NCI-H774 (cell line): Measurements from ENCODE around the gene CLCN4.
A peak's percentile ranks its signal among the peaks of the same experiment; 100 is the strongest.

Source experiments
- DNase-seq: peaks from one replicate; lab custom pipeline; 2025; lab: John Stamatoyannopoulos, UW

The CLCN4 gene

DNA sequence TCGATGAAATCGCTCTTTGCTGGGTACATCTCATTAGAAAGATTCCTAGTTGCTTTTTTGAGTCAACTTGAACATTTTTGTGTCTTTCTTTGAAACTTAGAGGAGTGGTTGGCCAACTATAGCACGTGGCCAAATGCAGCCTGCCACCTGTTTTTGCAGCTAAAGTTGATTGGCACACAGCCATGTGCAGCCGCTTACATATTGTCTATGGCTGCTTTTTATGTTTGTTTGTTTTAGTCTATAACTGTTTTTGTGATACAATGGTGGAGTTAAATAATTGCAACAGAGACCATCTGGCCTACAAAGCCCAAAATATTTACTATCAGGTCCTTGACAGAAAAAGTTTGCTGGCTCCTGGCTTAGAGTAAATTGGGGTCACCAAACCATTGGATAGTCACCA is 86.3 kb downstream of the CLCN4 start:
- peak; percentile 25 for DNase-seq

DNA sequence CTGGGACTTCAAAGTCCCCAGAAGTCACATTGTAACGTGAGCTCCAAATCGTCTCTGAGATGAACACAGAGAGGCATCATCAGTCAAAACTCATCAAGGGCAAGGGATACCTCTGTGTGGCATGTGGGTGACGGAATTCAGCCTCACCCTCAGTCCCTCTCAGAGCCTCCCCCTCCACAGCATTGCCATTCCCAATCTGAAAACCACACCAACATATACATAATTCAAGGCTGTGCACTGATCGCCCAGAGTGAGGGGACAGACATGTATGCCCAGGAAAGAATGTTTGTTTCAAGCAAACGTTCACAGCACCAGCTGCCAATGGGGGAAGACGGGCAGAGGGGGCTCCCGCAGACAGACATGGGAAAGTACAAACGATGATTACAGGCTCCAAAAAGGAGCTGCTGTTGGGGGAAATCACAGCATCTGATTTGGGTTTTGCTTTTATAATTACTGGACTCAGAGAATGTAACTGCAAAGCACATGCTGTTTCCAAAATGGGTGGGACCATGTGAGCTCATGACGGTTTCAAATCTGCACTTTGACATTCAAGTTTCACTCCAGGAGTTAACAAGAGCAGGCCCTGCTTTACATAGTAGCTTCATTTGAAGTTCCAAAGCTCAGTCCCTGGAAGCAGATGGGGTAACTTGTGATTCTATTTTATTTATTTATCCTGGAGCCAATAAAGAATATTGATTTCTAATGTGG is 88.3 kb downstream of the CLCN4 start:
- DNase-seq, result no peak

DNA sequence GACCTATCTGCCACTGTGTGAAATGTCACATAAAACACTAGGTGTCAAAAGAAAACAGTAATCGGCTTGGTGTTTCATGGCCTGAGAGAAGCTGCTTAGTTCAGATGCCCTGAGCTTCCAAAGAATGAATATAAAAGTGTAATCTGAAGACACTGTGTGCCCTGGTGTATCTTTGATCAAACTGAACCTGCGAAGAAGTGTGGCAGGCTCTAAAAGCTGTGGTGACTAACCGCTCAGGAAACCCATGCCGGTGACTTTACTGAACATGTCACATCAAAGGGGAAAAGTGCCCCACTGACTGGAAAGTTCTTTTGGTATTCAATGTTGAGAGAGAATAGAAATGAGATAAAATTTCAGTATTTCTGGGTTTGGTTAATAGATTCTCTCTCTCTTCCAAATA is 89.1 kb downstream of the CLCN4 start:
- DNase-seq, result no peak

DNA sequence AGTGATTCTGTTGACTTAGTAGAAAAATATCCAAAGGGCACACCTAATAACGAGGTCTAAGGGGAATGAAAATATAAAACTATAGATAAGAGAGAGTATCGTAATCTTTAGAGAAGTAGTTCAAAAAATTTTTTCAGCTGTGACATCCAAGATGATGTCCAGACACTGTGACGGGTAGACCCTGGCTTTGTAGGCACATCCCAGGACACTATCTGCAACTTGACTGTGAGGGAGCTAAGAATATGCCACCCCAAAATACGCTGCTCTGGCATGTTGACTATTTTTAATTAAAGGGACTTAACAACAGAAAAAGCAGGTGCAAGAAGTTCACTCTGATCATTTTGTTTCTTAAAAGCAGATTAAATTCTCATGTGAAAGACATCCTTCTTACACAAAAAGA is 89.5 kb downstream of the CLCN4 start:
- DNase-seq, result no peak

DNA sequence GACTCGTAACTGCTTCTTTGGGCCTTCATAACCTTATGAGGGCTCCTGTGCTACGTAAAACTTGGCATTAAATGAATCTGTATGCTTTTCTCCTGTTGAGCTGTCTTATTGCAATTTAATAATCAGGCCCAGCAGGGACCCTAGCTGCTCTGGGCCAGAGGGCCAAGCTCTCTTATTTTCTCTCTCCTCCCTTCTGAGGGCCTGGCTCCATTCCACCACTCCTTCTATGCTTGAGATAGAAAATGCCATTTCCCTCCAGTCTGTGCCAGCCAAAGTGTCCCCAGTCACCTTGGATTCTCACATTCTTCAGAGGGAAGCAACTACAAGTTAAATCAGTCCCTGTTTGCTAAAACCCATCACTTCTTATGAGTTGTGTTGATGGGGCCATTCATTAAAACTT is 90.1 kb downstream of the CLCN4 start:
- DNase-seq, result no peak

DNA sequence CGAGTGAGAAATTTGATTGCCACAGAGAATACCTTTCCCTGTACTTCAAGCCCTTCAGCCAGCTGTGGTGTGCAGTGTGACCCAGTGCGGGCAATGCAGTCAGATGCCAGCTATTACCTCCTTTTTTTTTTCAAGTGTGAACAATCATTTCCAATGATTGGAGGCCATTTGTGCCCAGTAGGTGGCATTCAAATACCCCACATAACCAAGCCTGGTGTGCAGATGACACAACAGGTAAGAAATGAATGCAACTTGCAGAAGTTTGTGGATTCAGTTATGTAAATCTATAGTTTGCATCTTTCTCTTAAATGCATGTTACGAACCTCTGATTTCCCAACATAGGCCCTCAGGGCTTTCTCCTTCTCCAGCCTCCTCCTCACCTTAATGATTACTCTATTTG is 98.0 kb downstream of the CLCN4 start:
- DNase-seq, result no peak

DNA sequence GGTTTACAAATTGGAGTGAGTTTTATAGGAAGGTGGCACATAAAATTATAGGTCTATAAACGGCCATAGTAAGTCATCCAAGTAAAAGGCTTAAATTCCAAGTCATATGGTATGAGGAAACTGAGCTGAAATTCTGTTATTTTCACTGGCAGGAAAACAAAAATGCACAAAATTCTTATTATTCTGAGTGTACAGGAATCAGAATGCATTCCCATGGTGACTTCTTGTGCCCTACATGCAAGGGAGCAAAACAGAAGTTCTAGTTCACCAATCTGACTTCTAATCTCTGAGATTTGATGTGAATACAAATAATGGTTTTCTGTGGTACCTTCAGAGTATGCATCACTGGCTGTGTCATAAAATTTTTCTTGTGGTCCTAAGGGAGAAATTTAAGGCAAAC is 102.9 kb downstream of the CLCN4 start:
- no peak for DNase-seq

DNA sequence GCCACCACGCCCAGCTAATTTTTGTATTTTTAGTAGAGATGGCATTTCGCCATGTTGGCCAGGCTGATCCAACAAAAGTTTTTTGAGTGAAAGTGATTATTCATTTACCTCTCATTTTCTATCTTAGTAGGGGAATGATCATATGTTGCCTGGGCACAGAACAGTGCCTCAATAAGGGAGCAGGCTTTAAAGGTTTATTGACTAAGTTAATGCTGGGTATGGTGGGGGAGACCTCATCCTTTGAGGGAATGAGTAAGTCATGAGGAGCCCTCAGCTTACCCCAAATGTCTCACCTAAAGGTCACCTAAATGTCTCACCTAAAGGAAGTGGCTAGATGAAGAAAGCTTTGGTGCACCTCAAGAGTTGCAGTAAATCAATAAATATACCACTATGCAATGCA is 109.0 kb downstream of the CLCN4 start:
- no peak for DNase-seq

DNA sequence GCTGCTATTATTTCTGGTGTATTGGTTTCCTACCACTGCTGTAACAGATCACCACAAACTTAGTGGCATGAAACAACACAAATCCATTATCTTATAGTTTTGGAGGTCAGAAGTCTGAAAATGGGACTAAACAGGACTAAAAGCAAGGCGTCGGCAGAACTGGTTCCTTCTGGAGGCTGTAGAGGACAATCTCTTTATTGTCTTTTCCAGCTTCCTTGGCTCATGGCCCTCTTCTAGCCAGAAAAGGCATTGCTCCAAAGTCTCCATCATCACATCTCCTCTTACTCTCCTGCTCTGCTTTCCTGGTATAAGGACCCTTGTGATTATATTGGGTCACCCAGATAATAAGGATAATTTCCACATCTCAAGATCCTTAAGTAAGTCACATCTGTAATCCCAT is 121.9 kb downstream of the CLCN4 start:
- DNase-seq, result no peak

DNA sequence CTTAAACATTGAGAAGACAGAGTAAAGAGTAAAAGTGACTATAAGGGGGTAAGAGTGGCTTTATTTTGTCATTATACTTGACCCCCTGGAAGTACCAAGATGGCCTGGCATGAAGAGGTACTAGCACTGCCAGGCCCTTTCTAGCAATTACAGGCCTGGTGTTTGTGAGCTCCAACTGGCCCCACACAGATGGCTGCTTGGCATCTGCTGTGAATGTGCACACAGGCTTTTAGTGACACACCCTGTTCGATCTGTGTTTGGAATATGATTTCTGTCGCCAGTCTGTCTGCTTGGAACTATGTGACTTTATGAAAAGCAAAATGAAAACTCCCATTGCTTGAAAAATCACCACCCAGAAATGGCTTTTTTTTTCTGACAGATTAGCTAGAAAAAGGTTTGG is 123.3 kb downstream of the CLCN4 start:
- DNase-seq, result no peak

DNA sequence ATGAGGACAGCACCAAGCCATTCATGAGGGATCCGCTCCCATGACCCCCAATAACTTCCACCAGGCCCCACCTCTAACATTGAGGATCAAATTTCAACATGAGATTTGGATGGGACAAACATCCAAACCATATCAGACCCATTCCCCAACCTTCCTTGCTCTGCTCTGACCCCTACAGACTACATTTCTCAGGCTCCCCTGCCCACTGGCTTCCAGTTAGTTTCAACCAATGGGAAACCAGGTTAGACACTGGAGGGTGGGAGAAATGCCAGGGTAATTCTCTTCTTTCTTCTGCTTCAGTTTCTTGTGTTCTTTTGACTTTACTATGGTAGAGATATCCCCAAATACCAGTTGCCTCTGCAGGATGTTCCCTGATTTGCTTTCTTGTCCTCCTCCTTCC is 125.7 kb downstream of the CLCN4 start:
- DNase-seq, result no peak

DNA sequence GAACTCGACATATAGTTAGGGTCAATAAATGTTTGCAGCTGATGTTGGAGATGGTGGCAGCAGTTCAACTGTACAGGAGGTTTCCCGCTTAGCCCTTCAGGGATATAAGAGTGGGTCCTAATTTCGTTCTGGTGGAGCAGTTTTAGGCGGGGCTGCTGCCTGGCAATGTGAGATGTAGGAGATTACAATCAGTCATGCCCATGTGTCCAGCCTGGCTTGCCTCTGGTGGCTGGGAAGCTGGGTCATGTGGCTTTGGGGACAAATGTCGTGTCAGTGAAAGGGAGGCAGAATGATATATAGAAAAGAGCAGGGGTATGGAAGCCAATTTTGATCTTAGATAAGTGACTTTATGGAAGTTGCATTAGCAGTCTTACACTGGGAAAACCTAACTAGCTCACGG is 129.4 kb downstream of the CLCN4 start:
- DNase-seq, result no peak
